HG02852 (cell line): ENCODE data around the gene GADL1.

Experiments
- ATAC-seq: cut with Tn5 transposase; IDR thresholded peaks from one replicate; pipeline ENCODE4 v1.9.1; 2021; ENCODE audit warnings: mild to moderate bottlenecking, moderate library complexity; ENCODE audit not compliant: unreplicated experiment

The GADL1 gene

GRCh38 chr3:30730967-30731366, 163.5 kb downstream of the GADL1 start:
- ATAC-seq = no peak

- no peak for ATAC-seq
Measured at GRCh38 chr3:30729936-30730335, 164.5 kb downstream of the GADL1 start.

GRCh38 chr3:30729512-30729911, 164.9 kb downstream of the GADL1 start:
- ATAC-seq = no peak

- ATAC-seq = no peak
Measured at GRCh38 chr3:30728143-30728542, 166.3 kb downstream of the GADL1 start.

- no peak for ATAC-seq
Measured at GRCh38 chr3:30724863-30725262, 169.6 kb downstream of the GADL1 start.

- no peak for ATAC-seq
Measured at GRCh38 chr3:30723211-30723610, 171.2 kb downstream of the GADL1 start.

GRCh38 chr3:30721314-30721634, 173.2 kb downstream of the GADL1 start:
- ATAC-seq = no peak

GRCh38 chr3:30720586-30721313, 173.7 kb downstream of the GADL1 start:
- ATAC-seq = no peak

GRCh38 chr3:30719536-30719935, 174.9 kb downstream of the GADL1 start:
- ATAC-seq = no peak

GRCh38 chr3:30713885-30714503, 180.5 kb downstream of the GADL1 start:
- no peak for ATAC-seq

GRCh38 chr3:30712991-30713390, 181.5 kb downstream of the GADL1 start:
- no peak for ATAC-seq

GRCh38 chr3:30711867-30712266, 182.6 kb downstream of the GADL1 start:
- no peak for ATAC-seq

- no peak for ATAC-seq
Measured at GRCh38 chr3:30711151-30711550, 183.3 kb downstream of the GADL1 start.

- no peak for ATAC-seq
Measured at GRCh38 chr3:30710017-30710416, 184.4 kb downstream of the GADL1 start.

- ATAC-seq = no peak
Measured at GRCh38 chr3:30708472-30708871, 186.0 kb downstream of the GADL1 start.

- ATAC-seq = no peak
Measured at GRCh38 chr3:30707825-30708224, 186.6 kb downstream of the GADL1 start.

- no peak for ATAC-seq
Measured at GRCh38 chr3:30704931-30705890, 189.2 kb downstream of the GADL1 start.

- no peak for ATAC-seq
Measured at GRCh38 chr3:30702828-30703397, 191.5 kb downstream of the GADL1 start.

GRCh38 chr3:30702038-30702827, 192.2 kb downstream of the GADL1 start:
- no peak for ATAC-seq

GRCh38 chr3:30700702-30701321, 193.6 kb downstream of the GADL1 start:
- no peak for ATAC-seq
